Left ventricle myocardium inferior (tissue), 1 donor: Measurements from ENCODE around the gene ENDOU. TPM values are rescaled to one million over a fixed set of nuclear protein-coding genes. Genes with fewer than 3 reads are reported as not detected.

Source experiments
- DNase-seq: peaks from one replicate; pipeline ENCODE4 v3.0.0-alpha.2; 2020
- H3K27ac ChIP-seq: fragments of 200-600 bp; replicated peaks from 2 replicates; pipeline ENCODE4 v1.8.0; 2021
- H3K27me3 ChIP-seq: fragments of 200-600 bp; 2 replicates; pipeline ENCODE4 v1.8.0; 2021; ENCODE audit warnings: low read depth
- H3K36me3 ChIP-seq: fragments of 200-600 bp; 2 replicates; pipeline ENCODE4 v1.8.0; 2021
- H3K4me1 ChIP-seq: fragments of 200-600 bp; 2 replicates; pipeline ENCODE4 v1.8.0; 2021
- H3K4me3 ChIP-seq: fragments of 200-600 bp; 2 replicates; pipeline ENCODE4 v1.8.0; 2021; ENCODE audit warnings: mild to moderate bottlenecking, moderate library complexity
- H3K9me3 ChIP-seq: fragments of 200-600 bp; replicated peaks from 2 replicates; pipeline ENCODE4 v1.8.0; 2021
- intact Hi-C: fragments of 100-400 bp; cut with micrococcal nuclease; formaldehyde crosslinking; loops from one replicate; pipeline ENCODE4 v1.11.0; 2022
- total RNA-seq: library from RNA; stranded (reverse); fragmentation: NEBNext Ultra II Directional; extraction: Animal tissue kit (Norgen Biotek cat#: 25700); gene quantifications from one replicate; pipeline ENCODE4 v1.2.1, GENCODE V29; 2021
- TF ChIP-seq, protein P1 (sequence below): fragments of 200-600 bp; IDR thresholded peaks from 2 replicates; pipeline ENCODE4 v1.8.0; 2021; ENCODE audit warnings: antibody characterized with exemption, mild to moderate bottlenecking, borderline replicate concordance
- donor health status: DM: no; HTN: yes; CAD: no; lungs with severe emphysema.

The ENDOU gene
- total RNA-seq, 1 donor from 2014 or later: 0.49 TPM

DNA sequence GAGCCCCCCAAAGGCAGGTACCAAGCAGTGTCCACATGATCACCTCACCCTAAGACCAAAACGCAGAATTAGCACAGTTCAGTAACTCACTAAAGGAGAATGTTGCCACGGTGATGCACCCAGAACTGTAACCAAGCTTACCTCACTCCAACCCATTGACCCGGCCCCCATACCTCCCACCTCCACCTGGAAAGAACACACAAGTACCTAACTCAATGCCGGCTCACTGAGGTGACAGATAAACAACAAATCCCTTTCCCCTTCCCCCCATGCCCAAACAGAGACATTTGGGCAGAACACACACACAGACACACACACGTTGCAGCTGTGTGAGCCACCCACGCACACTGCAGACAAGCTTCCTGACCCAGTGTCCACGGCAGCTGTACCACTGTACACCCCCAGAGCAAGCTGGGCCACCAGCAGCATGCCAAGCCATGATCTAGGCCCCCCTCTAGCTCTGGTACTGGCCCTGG, 32.1 kb upstream of the ENDOU start:
- intact Hi-C loops: no loop called here
- peak overlapping the region; percentile 71 for H3K4me3 ChIP-seq
- TF ChIP-seq, protein P1, sequence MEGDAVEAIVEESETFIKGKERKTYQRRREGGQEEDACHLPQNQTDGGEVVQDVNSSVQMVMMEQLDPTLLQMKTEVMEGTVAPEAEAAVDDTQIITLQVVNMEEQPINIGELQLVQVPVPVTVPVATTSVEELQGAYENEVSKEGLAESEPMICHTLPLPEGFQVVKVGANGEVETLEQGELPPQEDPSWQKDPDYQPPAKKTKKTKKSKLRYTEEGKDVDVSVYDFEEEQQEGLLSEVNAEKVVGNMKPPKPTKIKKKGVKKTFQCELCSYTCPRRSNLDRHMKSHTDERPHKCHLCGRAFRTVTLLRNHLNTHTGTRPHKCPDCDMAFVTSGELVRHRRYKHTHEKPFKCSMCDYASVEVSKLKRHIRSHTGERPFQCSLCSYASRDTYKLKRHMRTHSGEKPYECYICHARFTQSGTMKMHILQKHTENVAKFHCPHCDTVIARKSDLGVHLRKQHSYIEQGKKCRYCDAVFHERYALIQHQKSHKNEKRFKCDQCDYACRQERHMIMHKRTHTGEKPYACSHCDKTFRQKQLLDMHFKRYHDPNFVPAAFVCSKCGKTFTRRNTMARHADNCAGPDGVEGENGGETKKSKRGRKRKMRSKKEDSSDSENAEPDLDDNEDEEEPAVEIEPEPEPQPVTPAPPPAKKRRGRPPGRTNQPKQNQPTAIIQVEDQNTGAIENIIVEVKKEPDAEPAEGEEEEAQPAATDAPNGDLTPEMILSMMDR: no peak
- H3K9me3 ChIP-seq: no peaks in the 10 kb centered on the region
- peaks cover 77% of the 10 kb centered on the region for H3K4me1 ChIP-seq
- DNase-seq: no peak
- H3K27me3 ChIP-seq: no peaks in the 10 kb centered on the region
- H3K36me3 ChIP-seq: no peaks in the 10 kb centered on the region
- H3K27ac ChIP-seq: peak overlapping the region; percentile 90

GRCh38 chr12:47755655-47756562, 30.6 kb upstream of the ENDOU start:
- Histone ChIP-seq H3K27ac (peak overlapping the region; percentile 90), H3K9me3 (no peaks in the 10 kb centered on the region), H3K27me3 (no peaks in the 10 kb centered on the region), H3K4me3 (peak overlapping the region; percentile 71), H3K4me1 (peaks cover 87% of the 10 kb centered on the region), H3K36me3 (no peaks in the 10 kb centered on the region)
- DNase-seq: no peak
- TF ChIP-seq, protein P1: no peak
- intact Hi-C loops: no loop called here

- TF ChIP-seq, protein P1: no peak
- H3K27me3 ChIP-seq: no peaks in the 10 kb centered on the region
- H3K4me1 ChIP-seq: peaks cover 91% of the 10 kb centered on the region
- no peak for DNase-seq
- H3K27ac ChIP-seq: peak overlapping the region; percentile 90
- H3K36me3 ChIP-seq: peaks cover 8% of the 10 kb centered on the region
- peak overlapping the region; percentile 71 for H3K4me3 ChIP-seq
- no peaks in the 10 kb centered on the region for H3K9me3 ChIP-seq
- intact Hi-C loops: no loop called here
Observed at GRCh38 chr12:47754881-47755280, 29.6 kb upstream of the ENDOU start.

DNA sequence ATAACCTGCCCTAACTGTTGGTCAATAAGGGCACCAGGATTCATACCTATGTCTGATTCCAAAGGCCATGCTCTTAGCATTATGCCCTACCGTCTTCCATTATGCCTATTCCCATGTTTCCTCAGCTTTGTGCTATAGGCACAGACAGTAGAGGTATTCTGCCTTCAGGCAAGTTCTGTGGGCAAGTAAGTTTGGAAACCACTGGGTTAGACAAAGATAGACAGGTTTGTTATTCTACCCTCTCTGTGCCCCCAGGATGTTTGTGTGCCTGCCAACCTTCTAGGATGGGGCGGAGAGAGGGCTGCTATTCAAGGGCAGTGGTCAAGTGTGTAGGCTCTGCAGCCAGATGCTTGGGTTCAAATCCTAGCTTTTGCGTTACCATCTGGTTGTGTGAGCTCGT, 28.8 kb upstream of the ENDOU start:
- Histone ChIP-seq H3K4me3 (peak overlapping the region; percentile 71), H3K9me3 (no peaks in the 10 kb centered on the region)

More for the DNA sequence above, 28.8 kb upstream of the ENDOU start:
- no peak for DNase-seq
- no peaks in the 10 kb centered on the region for H3K27me3 ChIP-seq
- intact Hi-C loops: no loop called here
- TF ChIP-seq, protein P1: no peak
- peaks cover 9% of the 10 kb centered on the region for H3K36me3 ChIP-seq
- H3K27ac ChIP-seq: peak overlapping the region; percentile 90
- peaks cover 84% of the 10 kb centered on the region for H3K4me1 ChIP-seq
